HG02763 (cell line): ENCODE data around the gene IRAK4.

Experiments
- ATAC-seq: cut with Tn5 transposase; IDR thresholded peaks from one replicate; pipeline ENCODE4 v1.9.1; 2021; ENCODE audit warnings: mild to moderate bottlenecking, moderate library complexity; ENCODE audit not compliant: unreplicated experiment

Gene IRAK4

GRCh38 chr12:43764528-43764927, 5.8 kb downstream of the IRAK4 start:
- no peak for ATAC-seq

- ATAC-seq, result no peak
These were observed 7.5 kb downstream of the IRAK4 start for GRCh38 chr12:43766291-43766690.

DNA sequence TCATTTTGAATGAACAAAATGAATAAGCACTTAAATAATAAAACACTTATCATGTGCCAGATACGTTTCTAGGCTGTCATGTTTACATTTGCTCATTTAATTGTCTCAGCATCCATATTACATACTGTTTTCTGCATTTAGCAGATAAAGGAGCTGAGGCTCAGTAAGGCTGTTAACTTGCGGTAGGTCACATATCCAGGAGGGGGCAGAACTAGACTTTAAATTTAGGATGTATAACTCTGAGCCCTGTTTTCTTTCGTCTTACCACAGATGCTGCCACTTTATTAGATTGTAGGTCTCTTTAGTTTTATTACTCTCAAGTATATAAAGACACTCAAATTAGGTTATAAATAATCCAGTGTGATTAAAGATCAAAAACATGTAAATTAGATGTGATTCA, 17.7 kb downstream of the IRAK4 start:
- ATAC-seq, result no peak

DNA sequence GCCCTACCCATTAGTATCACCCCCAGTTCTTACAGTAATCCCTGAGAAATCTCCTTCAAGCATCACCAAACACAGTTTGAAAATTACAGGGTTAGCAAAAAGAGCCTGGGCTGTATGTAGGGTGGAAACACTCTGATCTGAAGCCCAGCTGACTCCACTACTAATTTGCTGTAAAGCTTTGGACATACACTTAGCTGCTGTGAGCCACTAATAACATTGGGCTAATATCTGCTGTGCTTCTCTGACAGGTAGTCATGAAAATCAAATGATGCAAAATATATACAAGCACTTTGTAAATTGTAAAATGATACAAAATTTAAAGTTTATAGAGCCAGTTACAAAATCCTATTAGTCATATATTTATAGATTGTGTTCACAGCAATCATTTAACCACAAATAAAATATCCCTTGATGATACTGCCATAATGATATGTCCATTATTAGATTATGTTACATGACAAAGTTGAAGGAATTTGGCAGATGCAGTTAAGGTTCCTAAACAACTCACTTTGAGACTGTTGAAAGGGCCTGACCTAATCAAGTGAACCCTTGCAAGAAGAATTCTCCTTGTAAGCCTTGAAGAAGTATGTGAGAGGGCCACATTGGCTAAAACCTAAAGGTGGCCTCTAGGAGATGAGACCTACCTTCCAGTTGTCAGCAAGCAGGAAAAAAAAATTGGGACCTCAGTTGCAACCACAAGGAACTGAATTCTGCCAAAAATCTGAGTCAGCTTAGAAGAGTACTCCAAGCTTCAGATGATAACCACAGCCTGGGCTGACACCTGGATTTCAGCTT, 28.3 kb downstream of the IRAK4 start:
- no peak for ATAC-seq

- ATAC-seq, result no peak
These were observed 31.2 kb downstream of the IRAK4 start for GRCh38 chr12:43789941-43790340.

DNA sequence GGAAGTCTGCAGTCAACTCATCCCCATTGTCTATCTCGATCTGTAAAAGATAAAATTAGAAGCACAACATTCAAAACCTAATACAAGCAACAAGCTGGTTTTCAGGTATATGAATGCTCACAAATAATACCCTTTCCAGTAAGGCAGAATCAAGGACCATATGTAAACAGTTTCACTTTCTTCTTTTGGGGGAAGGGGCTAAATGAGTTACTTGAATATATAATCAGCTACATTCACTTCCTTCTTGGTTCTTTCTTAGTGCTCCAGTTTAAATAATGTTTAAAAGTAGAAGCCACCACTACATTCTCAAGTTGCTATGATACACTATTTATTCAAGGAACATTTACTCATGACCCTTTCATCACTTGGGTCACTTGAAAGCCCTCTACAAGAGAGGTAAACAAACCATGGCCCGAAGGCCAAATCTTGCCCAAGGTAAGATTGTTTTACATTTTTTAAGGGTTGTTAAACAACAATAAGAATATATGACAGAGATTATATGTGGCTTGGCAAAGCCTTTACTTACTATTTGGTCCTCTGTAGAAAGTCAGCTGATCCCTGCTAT, 37.0 kb downstream of the IRAK4 start:
- no peak for ATAC-seq

GRCh38 chr12:43797561-43798217, 38.9 kb downstream of the IRAK4 start:
- no peak for ATAC-seq

GRCh38 chr12:43805149-43805859, 46.6 kb downstream of the IRAK4 start:
- no peak for ATAC-seq

DNA sequence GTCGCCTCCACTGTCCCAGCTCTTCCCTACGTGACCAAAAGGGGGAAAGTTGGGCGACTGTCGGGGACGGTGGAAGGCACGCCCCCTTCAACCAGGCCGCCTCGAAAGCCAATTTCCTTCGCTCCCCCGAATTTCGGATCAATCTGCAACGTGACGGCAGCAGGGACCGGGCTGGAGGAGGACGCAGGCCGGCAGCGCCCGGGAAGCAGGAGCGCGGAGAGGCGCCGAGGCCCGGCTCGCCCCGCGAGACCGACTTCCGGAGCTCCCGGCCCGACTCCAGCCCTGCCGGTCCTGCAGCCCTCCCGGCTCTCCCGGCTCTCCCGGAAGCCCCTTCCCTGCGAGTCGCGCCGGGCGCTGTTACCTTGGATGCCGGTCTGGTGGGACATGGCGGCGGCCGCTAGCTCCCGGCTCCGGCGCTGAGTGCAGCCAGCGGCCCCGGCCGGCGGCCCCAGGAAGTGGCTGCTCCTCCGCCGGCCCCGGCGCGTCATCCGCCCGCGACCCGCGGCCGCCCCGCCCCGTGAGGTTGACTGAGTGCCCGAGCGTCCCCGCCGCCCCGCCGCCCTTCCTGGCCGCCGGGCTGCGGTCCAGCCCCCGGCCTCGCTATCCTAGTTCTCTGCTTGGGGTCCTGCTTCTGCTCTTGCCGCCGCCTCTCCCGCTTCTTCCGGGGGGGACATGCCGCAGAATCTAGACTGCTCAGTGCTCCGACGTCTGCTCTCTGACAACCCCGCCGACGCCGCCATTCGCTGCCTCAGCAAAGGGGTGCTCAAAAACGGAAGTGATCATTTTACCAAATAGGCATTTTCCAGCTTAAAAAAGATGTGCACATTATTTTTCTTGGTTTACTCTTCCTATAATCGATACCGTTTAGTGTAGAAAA, 47.3 kb downstream of the IRAK4 start, which contains the start of gene TWF1:
Gene TWF1 (minus strand): TSS at position 458 of the 877 bp plus-strand sequence. CDS start 72 bp downstream, at position 386.
- ATAC-seq, result peak; percentile 96

GRCh38 chr12:43806737-43807072, 48.0 kb downstream of the IRAK4 start:
- no peak for ATAC-seq

DNA sequence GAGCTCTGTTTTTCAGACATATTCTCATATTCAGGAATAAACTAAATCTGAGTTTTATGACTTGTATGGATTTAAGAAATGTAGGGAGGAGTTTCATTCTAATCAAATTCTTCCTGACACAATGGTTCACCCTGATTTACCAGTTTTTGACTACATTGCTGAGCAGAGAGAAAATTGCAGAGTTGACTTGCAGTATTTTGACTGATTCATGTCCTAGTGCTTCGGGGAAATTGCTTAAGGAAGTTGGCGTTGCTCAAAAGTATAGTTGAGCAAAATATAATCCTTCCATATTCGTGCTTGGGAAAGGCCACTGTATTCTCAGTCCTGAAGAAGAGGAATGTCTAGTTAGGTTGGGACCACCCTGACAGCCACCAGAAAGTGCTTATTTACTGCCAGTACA, 48.6 kb downstream of the IRAK4 start:
- ATAC-seq, result no peak

DNA sequence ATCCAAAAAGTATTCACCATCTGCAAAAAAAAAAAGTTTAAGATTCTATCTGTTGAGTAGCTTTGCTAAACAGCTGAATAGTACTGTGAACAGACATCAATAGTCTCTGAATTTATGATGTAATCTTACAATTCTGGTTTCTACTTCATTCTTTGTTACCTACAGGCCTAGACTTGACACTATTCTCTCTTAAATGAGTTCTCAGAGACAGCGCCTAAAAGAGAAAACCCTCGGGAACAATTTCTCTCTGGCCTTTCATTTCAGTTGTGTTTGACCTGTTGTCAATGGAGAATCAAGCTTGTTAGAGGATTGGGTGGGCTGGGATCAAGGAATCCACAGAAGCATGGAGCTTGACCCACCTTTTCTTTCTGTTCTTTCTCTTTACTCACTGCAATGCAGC, 53.3 kb downstream of the IRAK4 start:
- no peak for ATAC-seq

DNA sequence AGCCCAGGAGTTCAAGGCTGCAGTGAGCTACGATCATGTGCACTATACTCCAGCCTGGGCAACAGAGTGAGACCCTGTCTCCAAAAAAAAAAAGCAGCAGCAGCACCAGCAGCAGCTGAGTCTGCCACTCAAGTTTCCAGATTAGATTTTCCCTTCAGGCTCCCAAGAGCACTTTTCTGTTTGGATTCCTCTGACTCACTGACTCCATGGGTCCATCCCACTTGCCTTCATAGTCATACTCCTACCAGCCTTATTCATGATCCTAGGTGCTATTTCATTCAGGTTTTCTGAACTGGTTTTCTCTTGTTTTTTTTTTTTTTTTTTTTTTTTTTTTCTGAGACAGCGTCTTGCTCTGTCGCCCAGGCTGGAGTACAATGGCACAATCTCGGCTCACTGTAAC, 54.2 kb downstream of the IRAK4 start:
- ATAC-seq, result no peak

DNA sequence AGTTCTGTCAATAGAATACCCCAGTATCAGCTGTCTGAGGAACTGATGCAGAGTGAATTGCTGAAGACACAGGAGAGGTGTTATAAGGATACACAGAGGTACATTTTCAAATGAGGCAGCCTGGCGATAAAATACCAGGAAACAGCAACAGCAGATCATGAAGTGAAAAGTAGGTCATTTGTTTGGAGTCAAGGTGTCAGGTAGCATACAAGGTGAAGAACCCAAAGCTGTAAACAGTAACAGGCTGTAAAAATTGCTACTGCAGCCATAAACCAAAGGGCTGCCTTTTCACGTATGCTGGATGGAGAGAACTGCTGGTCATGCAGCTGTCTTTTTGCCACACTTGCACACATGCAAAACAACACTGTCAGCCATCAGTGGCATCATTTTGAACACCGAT, 56.7 kb downstream of the IRAK4 start:
- ATAC-seq, result no peak

- ATAC-seq, result no peak
These were observed 57.4 kb downstream of the IRAK4 start for GRCh38 chr12:43816168-43816567.

DNA sequence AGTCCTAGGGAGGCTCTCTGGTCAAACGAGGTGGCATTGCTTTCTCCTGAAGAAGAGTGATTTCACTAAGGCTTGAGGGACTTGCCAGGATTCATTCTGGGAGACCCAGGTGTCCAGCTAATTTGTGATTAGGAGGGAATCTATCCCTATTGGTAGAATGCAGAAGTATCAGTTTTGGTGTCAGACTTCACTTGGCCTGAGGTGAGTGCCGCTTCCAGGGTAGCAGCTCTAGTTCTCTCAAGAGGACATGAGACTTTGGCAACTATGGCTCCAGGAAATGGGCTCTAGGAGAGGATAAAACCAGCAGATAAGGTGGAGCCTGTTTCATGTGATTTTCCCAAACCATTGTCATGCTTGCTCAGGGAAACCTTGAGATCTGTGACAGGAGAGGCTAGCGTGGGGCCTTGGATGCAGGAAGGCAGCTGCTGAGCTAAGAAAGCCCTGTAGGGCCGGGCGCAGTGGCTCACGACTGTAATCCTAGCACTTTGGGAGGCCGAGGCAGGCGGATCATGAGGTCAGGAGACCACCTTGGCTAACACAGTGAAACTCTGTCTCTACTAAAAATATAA, 65.5 kb downstream of the IRAK4 start:
- no peak for ATAC-seq

GRCh38 chr12:43826681-43827080, 67.9 kb downstream of the IRAK4 start:
- ATAC-seq, result no peak

- no peak for ATAC-seq
These were observed 68.3 kb downstream of the IRAK4 start for GRCh38 chr12:43827093-43827492.

DNA sequence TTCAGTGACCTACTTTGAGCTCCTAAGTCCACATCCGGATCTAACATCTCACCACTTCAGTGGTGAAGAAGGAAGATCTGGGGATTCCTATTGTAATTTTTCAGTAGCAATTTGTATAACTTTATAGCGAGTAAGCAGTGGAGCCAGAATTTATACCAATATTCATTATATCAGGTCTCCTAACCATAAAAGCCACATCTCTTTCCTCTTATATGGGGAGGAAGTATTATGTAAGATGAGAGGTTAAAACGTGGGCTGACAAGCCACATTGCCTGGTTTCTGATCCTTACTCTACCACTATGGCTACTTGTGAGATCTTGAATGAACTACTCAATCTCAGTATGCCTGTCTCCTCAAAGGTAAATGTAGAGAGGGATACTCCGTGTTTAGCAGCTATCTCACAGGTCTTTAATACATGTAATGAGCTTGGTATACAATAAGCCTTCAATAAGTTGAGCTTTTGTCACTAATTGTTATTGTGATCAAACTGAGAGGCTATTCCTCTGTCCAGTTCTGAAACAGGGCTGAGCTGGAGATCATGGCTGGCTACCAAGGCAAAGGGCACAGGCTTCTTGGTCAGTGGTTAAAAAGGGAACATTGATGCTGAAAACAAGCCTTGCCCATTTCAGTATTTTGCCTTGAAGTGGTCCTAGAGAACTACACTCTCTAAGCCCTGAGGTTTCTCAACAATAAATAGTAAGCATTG, 73.9 kb downstream of the IRAK4 start:
- ATAC-seq, result no peak

GRCh38 chr12:43835264-43835655, 76.5 kb downstream of the IRAK4 start:
- peak; percentile 11 for ATAC-seq
